Measurements from ENCODE around the gene SLTM.
A peak's percentile ranks its signal among the peaks of the same experiment; 100 is the strongest.
"Not testable (repeated sequence)": the region's sequence is repeated elsewhere in the genome, so short reads cannot be mapped to it uniquely, and the experiment has no call there.

Gene SLTM

GRCh38 chr15:58921267-58921790 lies 12.2 kb downstream of the SLTM start:
- no peak overlapping the region for H3K14ac ChIP-seq (ENCODE audit: low read length)
- peaks cover 0 to 3% of the 10 kb centered on the region in 2 experiments for H3K4me1 ChIP-seq (ENCODE audit: control insufficient read depth in 1 of 2, insufficient read depth in 2 of 2, low read length in 2 of 2)
- no peak overlapping the region for H2AFZ ChIP-seq (ENCODE audit: insufficient read depth, low read length, poor library complexity)
- no peaks in the 10 kb centered on the region for H3K9me3 ChIP-seq (ENCODE audit: insufficient read depth, low read depth, low read length)
- H2AK5ac ChIP-seq (ENCODE audit: low read length) = no peak overlapping the region
- peaks cover 3% of the 10 kb centered on the region for H3K79me2 ChIP-seq (ENCODE audit: control insufficient read depth, insufficient read depth, low read length, poor library complexity)
- H2BK12ac ChIP-seq (ENCODE audit: low read length) = no peak overlapping the region
- no CpG with 5 or more reads among the region's 4 CpGs for WGBS (ENCODE audit: extremely low coverage, insufficient coverage, insufficient read length)
- no peak overlapping the region for H4K91ac ChIP-seq (ENCODE audit: low read depth, low read length)
- H2BK120ac ChIP-seq (ENCODE audit: insufficient read depth, low read length, poor library complexity) = no peak overlapping the region
- H2BK5ac ChIP-seq (ENCODE audit: low read depth, low read length, poor library complexity) = no peak overlapping the region
- no peak overlapping the region for H3K18ac ChIP-seq (ENCODE audit: low read length)
- no peak overlapping the region for H4K12ac ChIP-seq (ENCODE audit: low read depth, low read length)
- no peak overlapping the region for H3K9ac ChIP-seq (ENCODE audit: low read length)
- no peak overlapping the region for H4K8ac ChIP-seq (ENCODE audit: low read depth, low read length)
- H3K27me3 ChIP-seq (ENCODE audit: insufficient read depth, low read length) = no peaks in the 10 kb centered on the region
- peak in 1 of 2 donors; percentile 38 for DNase-seq
- H3K4ac ChIP-seq (ENCODE audit: low read depth, low read length) = no peak overlapping the region
- H3K4me2 ChIP-seq (ENCODE audit: low read length) = no peak overlapping the region
- no peak overlapping the region for H3K23ac ChIP-seq (ENCODE audit: low read length)
- H3K27ac ChIP-seq (ENCODE audit: low read depth, low read length) = no peak overlapping the region
- H3K4me3 ChIP-seq (ENCODE audit: low read depth, low read length) = no peak overlapping the region
- peaks cover 6 to 18% of the 10 kb centered on the region in 2 experiments for H3K36me3 ChIP-seq (ENCODE audit: control insufficient read depth in 1 of 2, insufficient read depth in 2 of 2, low read length in 2 of 2)
- H3K79me1 ChIP-seq (ENCODE audit: low read length) = no peaks in the 10 kb centered on the region

- H3K27ac ChIP-seq (ENCODE audit: low read depth, low read length); H2BK120ac ChIP-seq (ENCODE audit: insufficient read depth, low read length, poor library complexity); H4K91ac ChIP-seq (ENCODE audit: low read depth, low read length); H3K27me3 ChIP-seq (ENCODE audit: insufficient read depth, low read length); H3K4me1 ChIP-seq (ENCODE audit: control insufficient read depth in 1 of 2, insufficient read depth in 2 of 2, low read length in 2 of 2); H4K8ac ChIP-seq (ENCODE audit: low read depth, low read length); H3K4me3 ChIP-seq (ENCODE audit: low read depth, low read length); H2AFZ ChIP-seq (ENCODE audit: insufficient read depth, low read length, poor library complexity); H2BK5ac ChIP-seq (ENCODE audit: low read depth, low read length, poor library complexity); H3K23ac ChIP-seq (ENCODE audit: low read length); H3K4me2 ChIP-seq (ENCODE audit: low read length); H3K4ac ChIP-seq (ENCODE audit: low read depth, low read length); H3K9ac ChIP-seq (ENCODE audit: low read length); H4K12ac ChIP-seq (ENCODE audit: low read depth, low read length); H3K79me1 ChIP-seq (ENCODE audit: low read length); DNase-seq; H3K14ac ChIP-seq (ENCODE audit: low read length); H2BK12ac ChIP-seq (ENCODE audit: low read length); H3K9me3 ChIP-seq (ENCODE audit: insufficient read depth, low read depth, low read length); H3K79me2 ChIP-seq (ENCODE audit: control insufficient read depth, insufficient read depth, low read length, poor library complexity); H2AK5ac ChIP-seq (ENCODE audit: low read length); H3K18ac ChIP-seq (ENCODE audit: low read length): not testable (repeated sequence)
- no CpG with 5 or more reads among the region's 7 CpGs for WGBS (ENCODE audit: extremely low coverage, insufficient coverage, insufficient read length)
- peaks cover 8 to 18% of the 10 kb centered on the region in 2 experiments for H3K36me3 ChIP-seq (ENCODE audit: control insufficient read depth in 1 of 2, insufficient read depth in 2 of 2, low read length in 2 of 2)
Observed at GRCh38 chr15:58920447-58920846, 13.0 kb downstream of the SLTM start.

DNA sequence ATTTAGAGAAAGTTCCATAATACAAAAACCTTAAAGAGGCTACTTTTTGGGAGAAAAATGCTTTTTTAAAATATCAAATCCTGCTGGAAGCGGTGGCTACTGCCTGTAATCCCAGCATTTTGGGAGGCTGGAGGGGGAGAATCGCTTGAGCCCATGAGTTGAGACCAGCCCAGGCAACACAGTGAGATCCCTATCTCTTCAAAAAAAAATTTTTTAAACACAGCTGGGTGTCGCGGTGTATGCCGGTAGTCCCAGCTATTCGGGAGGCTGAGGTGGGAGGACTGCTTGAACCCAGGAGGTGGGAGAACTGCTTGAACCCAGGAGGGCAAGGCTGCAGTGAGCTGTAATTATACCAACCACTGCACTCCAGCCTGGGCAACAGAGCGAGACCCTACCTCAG lies 14.2 kb downstream of the SLTM start:
- no CpG with 5 or more reads among the region's 7 CpGs for WGBS (ENCODE audit: extremely low coverage, insufficient coverage, insufficient read length)

DNA sequence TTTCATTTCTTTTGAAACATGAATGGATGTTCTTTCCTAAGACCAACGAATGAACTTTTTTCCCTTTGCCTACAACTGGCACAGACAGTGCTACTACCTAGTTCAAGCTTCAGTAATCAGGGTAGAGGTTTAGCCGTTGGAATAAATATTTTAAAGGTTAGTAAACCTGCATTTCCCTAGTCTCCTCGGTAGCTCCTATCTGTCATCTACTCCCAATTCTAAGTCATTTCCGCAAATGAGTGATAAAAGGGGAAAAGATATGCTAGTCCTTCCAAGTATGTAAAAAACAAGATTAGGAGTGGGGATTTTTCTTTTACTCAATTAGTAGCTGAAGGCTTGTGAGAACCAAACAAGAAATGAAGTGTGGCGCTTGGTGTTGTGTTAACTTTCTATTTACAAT lies 15.2 kb downstream of the SLTM start:
- no peak overlapping the region for H3K4me3 ChIP-seq (ENCODE audit: low read depth, low read length)
- peak; percentile 53 to 95 for DNase-seq
- H3K27ac ChIP-seq (ENCODE audit: low read depth, low read length) = no peak overlapping the region
- no peaks in the 10 kb centered on the region for H3K27me3 ChIP-seq (ENCODE audit: insufficient read depth, low read length)
- no peaks in the 10 kb centered on the region for H3K9me3 ChIP-seq (ENCODE audit: insufficient read depth, low read depth, low read length)
- no peak overlapping the region for H3K4me2 ChIP-seq (ENCODE audit: low read length)
- H3K18ac ChIP-seq (ENCODE audit: low read length) = no peak overlapping the region
- no peak overlapping the region for H2BK12ac ChIP-seq (ENCODE audit: low read length)
- WGBS (ENCODE audit: extremely low coverage, insufficient coverage, insufficient read length) = no CpG with 5 or more reads among the region's 5 CpGs
- H3K23ac ChIP-seq (ENCODE audit: low read length) = no peak overlapping the region
- no peak overlapping the region for H3K14ac ChIP-seq (ENCODE audit: low read length)
- no peak overlapping the region for H4K12ac ChIP-seq (ENCODE audit: low read depth, low read length)
- no peak overlapping the region for H2AK5ac ChIP-seq (ENCODE audit: low read length)
- no peak overlapping the region for H2BK5ac ChIP-seq (ENCODE audit: low read depth, low read length, poor library complexity)
- H4K91ac ChIP-seq (ENCODE audit: low read depth, low read length) = no peak overlapping the region
- no peak overlapping the region for H4K8ac ChIP-seq (ENCODE audit: low read depth, low read length)
- H3K36me3 ChIP-seq (ENCODE audit: control insufficient read depth in 1 of 2, insufficient read depth in 2 of 2, low read length in 2 of 2) = peaks cover 13 to 18% of the 10 kb centered on the region in 2 experiments
- no peak overlapping the region for H2BK120ac ChIP-seq (ENCODE audit: insufficient read depth, low read length, poor library complexity)
- no peak overlapping the region for H3K9ac ChIP-seq (ENCODE audit: low read length)
- no peak overlapping the region for H2AFZ ChIP-seq (ENCODE audit: insufficient read depth, low read length, poor library complexity)
- peaks cover 0 to 3% of the 10 kb centered on the region in 2 experiments for H3K4me1 ChIP-seq (ENCODE audit: control insufficient read depth in 1 of 2, insufficient read depth in 2 of 2, low read length in 2 of 2)
- peaks cover 3% of the 10 kb centered on the region for H3K79me2 ChIP-seq (ENCODE audit: control insufficient read depth, insufficient read depth, low read length, poor library complexity)
- no peak overlapping the region for H3K4ac ChIP-seq (ENCODE audit: low read depth, low read length)
- H3K79me1 ChIP-seq (ENCODE audit: low read length) = no peaks in the 10 kb centered on the region

More for the DNA sequence above, 14.2 kb downstream of the SLTM start:
- Histone ChIP-seq H3K4ac (ENCODE audit: low read depth, low read length) (peak overlapping the region; percentile 79), H3K9me3 (ENCODE audit: insufficient read depth, low read depth, low read length) (no peaks in the 10 kb centered on the region), H3K79me1 (ENCODE audit: low read length) (no peaks in the 10 kb centered on the region), H3K4me2 (ENCODE audit: low read length) (no peak overlapping the region), H3K14ac (ENCODE audit: low read length) (no peak overlapping the region), H3K23ac (ENCODE audit: low read length) (no peak overlapping the region), H4K12ac (ENCODE audit: low read depth, low read length) (no peak overlapping the region), H4K91ac (ENCODE audit: low read depth, low read length) (no peak overlapping the region), H3K27me3 (ENCODE audit: insufficient read depth, low read length) (no peaks in the 10 kb centered on the region), H3K27ac (ENCODE audit: low read depth, low read length) (no peak overlapping the region), H3K9ac (ENCODE audit: low read length) (no peak overlapping the region), H3K4me3 (ENCODE audit: low read depth, low read length) (no peak overlapping the region), H2BK120ac (ENCODE audit: insufficient read depth, low read length, poor library complexity) (no peak overlapping the region), H3K79me2 (ENCODE audit: control insufficient read depth, insufficient read depth, low read length, poor library complexity) (peaks cover 3% of the 10 kb centered on the region), H3K4me1 (ENCODE audit: control insufficient read depth in 1 of 2, insufficient read depth in 2 of 2, low read length in 2 of 2) (peaks cover 0 to 3% of the 10 kb centered on the region in 2 experiments), H2BK5ac (ENCODE audit: low read depth, low read length, poor library complexity) (no peak overlapping the region), H4K8ac (ENCODE audit: low read depth, low read length) (no peak overlapping the region), H2AK5ac (ENCODE audit: low read length) (no peak overlapping the region), H3K18ac (ENCODE audit: low read length) (no peak overlapping the region), H2BK12ac (ENCODE audit: low read length) (no peak overlapping the region), H2AFZ (ENCODE audit: insufficient read depth, low read length, poor library complexity) (no peak overlapping the region), H3K36me3 (ENCODE audit: control insufficient read depth in 1 of 2, insufficient read depth in 2 of 2, low read length in 2 of 2) (peaks cover 13 to 19% of the 10 kb centered on the region in 2 experiments)
- peak; percentile 21 to 52 for DNase-seq

All from trophoblast cell (in vitro differentiated cells and primary cell).